Kidney glomerular epithelial cell (primary cell): ENCODE data around the gene PSMB9.

Experiments used
- DNase-seq: peaks from one replicate; lab custom pipeline; 2025; lab: John Stamatoyannopoulos, UW

Gene PSMB9

DNA sequence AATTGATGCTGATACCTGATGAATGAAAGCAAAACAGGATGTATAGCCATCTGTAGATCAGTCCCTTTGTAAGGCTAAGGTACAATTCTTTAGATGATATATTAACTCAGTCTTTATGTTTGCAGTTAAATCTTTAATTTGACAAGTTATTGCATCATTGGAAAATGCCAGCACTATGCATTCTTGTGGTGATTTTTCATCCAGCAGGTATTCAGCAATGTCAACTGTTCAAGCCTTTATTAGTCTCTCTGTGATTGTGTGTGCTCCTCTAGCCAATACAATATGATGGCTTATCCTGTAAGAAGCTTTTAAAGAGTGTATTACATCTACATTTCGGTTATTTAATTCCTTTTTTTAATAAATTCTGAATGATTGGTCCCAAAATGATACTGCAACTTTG, 52.5 kb downstream of the PSMB9 start:
- peak; percentile 38 for DNase-seq

- DNase-seq = no peak
Measured at GRCh38 chr6:32908897-32909296, 54.9 kb downstream of the PSMB9 start.
